Measurements from ENCODE around the gene SCN3A. TPM values are rescaled to one million over a fixed set of nuclear protein-coding genes. Genes with fewer than 3 reads are reported as not detected.

Gene SCN3A
- total RNA-seq, result 0.12 and 0.66 TPM in 2 replicates

GRCh38 chr2:165203689-165204559 lies at the start of gene SCN3A:
SCN3A (minus strand) TSS chr2:165204050; CDS start chr2:165176394, 27,656 bp downstream.

DNA sequence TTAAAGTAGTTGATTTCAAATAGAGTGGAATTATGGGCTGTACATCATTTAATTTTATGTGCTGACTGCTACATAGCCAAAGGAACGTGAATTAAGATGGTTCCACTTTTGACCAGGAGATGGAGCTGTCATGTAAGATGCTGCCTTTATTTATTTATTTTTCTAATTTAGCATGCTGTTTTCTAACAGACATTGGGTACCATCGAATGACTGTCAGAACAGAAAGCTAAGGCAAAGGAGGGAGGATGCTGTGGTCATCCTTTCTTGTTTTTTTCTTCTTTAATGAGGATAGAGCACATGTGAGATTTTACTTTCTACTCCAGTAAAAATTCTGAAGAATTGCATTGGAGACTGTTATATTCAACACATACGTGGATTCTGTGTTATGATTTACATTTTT lies 35.4 kb upstream of the SCN3A start, which contains the start of gene SCN2A:
Gene SCN2A (plus strand): TSS at position 185 of the 400 bp plus-strand sequence. CDS start 56,410 bp downstream, outside the sequence.

Other genes starting within 250 kb of the SCN3A start
- gene SLC38A11, start 248.5 kb downstream of the SCN3A start, total RNA-seq, result 0.22 and 1.5 TPM in 2 replicates
- 4.1 and 6.4 TPM in 2 replicates for gene SCN2A, start 35.4 kb upstream of the SCN3A start, total RNA-seq

All from uterine smooth muscle cell (primary cell).